OCI-LY1 (cell line): ENCODE data around the gene CBL.
"Not testable (repeated sequence)": the region's sequence is repeated elsewhere in the genome, so short reads cannot be mapped to it uniquely, and the experiment has no call there.

Experiments used
- H2AFZ ChIP-seq: fragments of 200-600 bp; sonication (generic), shearing (Covaris generic); 2 replicates; pipeline ENCODE4 v1.6.0; 2014; ENCODE audit warnings: antibody characterized with exemption, mild to moderate bottlenecking, low read length
- H3F3A ChIP-seq: fragments of 200-600 bp; sonication (generic), shearing (Covaris generic); 2 replicates; pipeline ENCODE4 v1.6.0; 2014; ENCODE audit warnings: mild to moderate bottlenecking, antibody characterized with exemption, low read length, moderate library complexity; ENCODE audit not compliant: insufficient read depth
- H3K27ac ChIP-seq: fragments of 200-600 bp; sonication (generic); 2 replicates; pipeline ENCODE4 v1.5.1; 2014; ENCODE audit warnings: low read length, mixed run types, mild to moderate bottlenecking, low read depth; ENCODE audit not compliant: poor library complexity, severe bottlenecking
- H3K27me3 ChIP-seq: fragments of 200-600 bp; sonication (generic); 2 replicates; pipeline ENCODE4 v1.6.0; 2014; ENCODE audit warnings: antibody characterized with exemption, mild to moderate bottlenecking, low read length, moderate library complexity; ENCODE audit not compliant: insufficient read depth
- H3K36me3 ChIP-seq: fragments of 200-600 bp; sonication (generic); 2 replicates; pipeline ENCODE4 v1.6.1; 2014; ENCODE audit warnings: mild to moderate bottlenecking, antibody characterized with exemption, low read length, moderate library complexity, mixed read lengths; ENCODE audit not compliant: insufficient read depth
- H3K4me1 ChIP-seq: fragments of 200-600 bp; sonication (generic); 2 replicates; pipeline ENCODE4 v1.5.1; 2014; ENCODE audit warnings: mild to moderate bottlenecking, low read length, moderate library complexity; ENCODE audit not compliant: insufficient read depth, severe bottlenecking
- H3K4me2 ChIP-seq: fragments of 200-600 bp; sonication (generic), shearing (Covaris generic); 2 replicates; pipeline ENCODE4 v1.6.1; 2014; ENCODE audit warnings: low read length
- H3K4me3 ChIP-seq: fragments of 200-600 bp; sonication (generic); 2 replicates; pipeline ENCODE4 v1.5.1; 2014; ENCODE audit warnings: low read length, low read depth, mild to moderate bottlenecking, mixed read lengths; ENCODE audit not compliant: poor library complexity, severe bottlenecking
- H3K79me2 ChIP-seq: fragments of 200-600 bp; shearing (Covaris generic); 2 replicates; pipeline ENCODE4 v1.6.1; 2016; ENCODE audit warnings: mixed run types, low read length, mixed read lengths; ENCODE audit not compliant: insufficient read depth
- H3K9ac ChIP-seq: fragments of 200-600 bp; sonication (generic), shearing (Covaris generic); 2 replicates; pipeline ENCODE4 v1.6.1; 2014; ENCODE audit warnings: mild to moderate bottlenecking, low read length, mixed read lengths
- H3K9me2 ChIP-seq: fragments of 200-600 bp; sonication (generic), shearing (Covaris generic); 2 replicates; pipeline ENCODE4 v1.6.1; 2014; ENCODE audit warnings: low read depth, mild to moderate bottlenecking, low read length, mixed read lengths
- H3K9me3 ChIP-seq: fragments of 200-600 bp; shearing (Covaris generic); 2 replicates; pipeline ENCODE4 v1.6.1; 2014; ENCODE audit warnings: low read length, mixed read lengths
- H4K20me1 ChIP-seq: fragments of 200-600 bp; sonication (generic), shearing (Covaris generic); 2 replicates; pipeline ENCODE4 v1.6.0; 2016; ENCODE audit warnings: mild to moderate bottlenecking, low read length; ENCODE audit not compliant: insufficient read depth
- EZH2 ChIP-seq: fragments of 200-600 bp; sonication (generic), shearing (Covaris generic); IDR thresholded peaks from 2 replicates; pipeline ENCODE4 v1.8.0; 2017; ENCODE audit warnings: borderline replicate concordance, mixed run types, mild to moderate bottlenecking, antibody characterized with exemption, low read length, moderate library complexity, mixed read lengths
- TF ChIP-seq, protein P1 (sequence below): fragments of 200-600 bp; sonication (generic), shearing (Covaris generic); IDR thresholded peaks from 2 replicates; pipeline ENCODE4 v1.5.1; 2017; ENCODE audit warnings: mild to moderate bottlenecking, antibody characterized with exemption, low read length, moderate library complexity, mixed read lengths

CBL gene

DNA sequence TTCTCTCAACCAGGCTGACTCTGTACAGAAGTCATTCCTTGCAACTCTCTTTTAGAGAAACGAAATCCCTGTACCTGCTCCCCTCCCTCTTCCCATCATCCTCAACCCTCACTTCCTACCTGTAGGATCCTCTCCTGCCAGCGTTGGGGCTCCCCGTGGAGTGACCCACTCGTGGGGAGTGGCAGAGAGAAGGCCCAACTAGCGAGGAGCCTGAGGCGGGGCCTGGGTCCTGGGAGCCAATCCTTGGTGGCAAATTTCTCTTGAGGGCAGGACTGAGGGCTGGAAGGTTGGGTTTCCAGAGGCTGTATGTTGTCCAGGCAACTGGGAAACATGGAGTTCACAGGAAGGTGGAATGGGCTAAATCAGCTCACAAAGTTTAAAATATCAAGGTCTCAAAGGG, 10.5 kb upstream of the CBL start:
- H3K27ac ChIP-seq = no peak overlapping the region
- no peaks in the 10 kb centered on the region for H3F3A ChIP-seq
- H3K9ac ChIP-seq = no peak overlapping the region
- no peak overlapping the region for H3K4me2 ChIP-seq
- 0 out of 2 replicates have a peak, but pooled peaks cover 4% of the 10 kb centered on the region for H3K27me3 ChIP-seq
- H3K36me3 ChIP-seq = no peaks in the 10 kb centered on the region
- H3K79me2 ChIP-seq = no peaks in the 10 kb centered on the region
- H4K20me1 ChIP-seq = no peaks in the 10 kb centered on the region
- H3K4me3 ChIP-seq = no peak overlapping the region
- no peaks in the 10 kb centered on the region for H3K4me1 ChIP-seq
- H2AFZ ChIP-seq = no peak overlapping the region
- H3K9me2 ChIP-seq = no peaks in the 10 kb centered on the region
- H3K9me3 ChIP-seq = no peaks in the 10 kb centered on the region
- TF ChIP-seq, protein P1, sequence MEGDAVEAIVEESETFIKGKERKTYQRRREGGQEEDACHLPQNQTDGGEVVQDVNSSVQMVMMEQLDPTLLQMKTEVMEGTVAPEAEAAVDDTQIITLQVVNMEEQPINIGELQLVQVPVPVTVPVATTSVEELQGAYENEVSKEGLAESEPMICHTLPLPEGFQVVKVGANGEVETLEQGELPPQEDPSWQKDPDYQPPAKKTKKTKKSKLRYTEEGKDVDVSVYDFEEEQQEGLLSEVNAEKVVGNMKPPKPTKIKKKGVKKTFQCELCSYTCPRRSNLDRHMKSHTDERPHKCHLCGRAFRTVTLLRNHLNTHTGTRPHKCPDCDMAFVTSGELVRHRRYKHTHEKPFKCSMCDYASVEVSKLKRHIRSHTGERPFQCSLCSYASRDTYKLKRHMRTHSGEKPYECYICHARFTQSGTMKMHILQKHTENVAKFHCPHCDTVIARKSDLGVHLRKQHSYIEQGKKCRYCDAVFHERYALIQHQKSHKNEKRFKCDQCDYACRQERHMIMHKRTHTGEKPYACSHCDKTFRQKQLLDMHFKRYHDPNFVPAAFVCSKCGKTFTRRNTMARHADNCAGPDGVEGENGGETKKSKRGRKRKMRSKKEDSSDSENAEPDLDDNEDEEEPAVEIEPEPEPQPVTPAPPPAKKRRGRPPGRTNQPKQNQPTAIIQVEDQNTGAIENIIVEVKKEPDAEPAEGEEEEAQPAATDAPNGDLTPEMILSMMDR = no peak
- TF ChIP-seq EZH2 = no peak

DNA sequence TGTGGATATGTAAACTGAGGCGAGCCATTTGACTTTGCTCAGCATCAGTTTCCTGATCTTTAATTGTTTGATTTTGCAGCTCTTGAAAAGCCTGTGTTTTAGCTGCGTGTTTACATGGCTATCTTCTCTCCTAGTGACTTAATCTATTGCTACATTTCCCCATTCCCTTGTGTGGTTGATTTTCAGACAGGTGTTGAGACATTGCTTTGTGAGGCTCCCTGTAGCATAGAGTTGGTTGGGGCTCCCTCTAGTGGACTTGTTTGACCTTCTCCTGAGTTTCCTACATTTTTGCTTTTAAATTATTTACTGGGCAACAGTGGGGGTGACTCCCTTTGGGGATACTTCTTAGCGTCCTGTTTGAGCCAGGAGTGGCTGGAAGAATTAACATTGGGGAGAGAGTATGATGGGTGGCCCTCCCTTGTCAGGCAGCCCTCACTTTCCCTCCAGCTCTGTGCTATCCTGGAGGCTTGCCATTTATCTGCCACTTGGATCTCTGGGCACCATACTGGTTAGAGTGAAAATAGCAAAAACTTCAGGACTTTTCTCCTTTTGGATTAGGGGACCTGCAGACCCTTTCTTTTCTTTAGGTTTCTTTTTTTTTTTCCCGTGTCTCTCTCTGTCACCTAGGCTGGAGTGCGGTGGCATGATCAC, 9.2 kb upstream of the CBL start:
- Histone ChIP-seq H3F3A (no peaks in the 10 kb centered on the region), H3K36me3 (no peaks in the 10 kb centered on the region), H3K27ac (no peak overlapping the region), H3K27me3 (0 out of 2 replicates have a peak, but pooled peaks cover 4% of the 10 kb centered on the region), H3K4me1 (no peaks in the 10 kb centered on the region), H3K9me2 (no peaks in the 10 kb centered on the region), H2AFZ (no peak overlapping the region), H3K9ac (no peak overlapping the region), H3K79me2 (no peaks in the 10 kb centered on the region), H4K20me1 (no peaks in the 10 kb centered on the region), H3K4me2 (no peak overlapping the region), H3K9me3 (no peaks in the 10 kb centered on the region), H3K4me3 (no peak overlapping the region)
- no peak for TF ChIP-seq EZH2
- TF ChIP-seq, protein P1 = peak; percentile 73

GRCh38 chr11:119198925-119199324, 7.2 kb upstream of the CBL start:
- Histone ChIP-seq H2AFZ (no peak overlapping the region), H3K9me2 (no peaks in the 10 kb centered on the region), H3K27ac (no peak overlapping the region), H3K27me3 (no peaks in the 10 kb centered on the region), H3K4me1 (no peaks in the 10 kb centered on the region), H4K20me1 (no peaks in the 10 kb centered on the region), H3K9me3 (no peaks in the 10 kb centered on the region), H3K9ac (no peak overlapping the region), H3K4me2 (no peak overlapping the region), H3F3A (no peaks in the 10 kb centered on the region), H3K36me3 (no peaks in the 10 kb centered on the region), H3K79me2 (no peaks in the 10 kb centered on the region), H3K4me3 (no peak overlapping the region)
- TF ChIP-seq EZH2 = no peak
- TF ChIP-seq, protein P1 = no peak

GRCh38 chr11:119201236-119201635, 4.9 kb upstream of the CBL start:
- not testable (repeated sequence) for H3K27me3 ChIP-seq, H3K9me3 ChIP-seq, H3K79me2 ChIP-seq, H3F3A ChIP-seq, H4K20me1 ChIP-seq, H3K9ac ChIP-seq, H3K9me2 ChIP-seq, H2AFZ ChIP-seq, H3K27ac ChIP-seq, H3K4me3 ChIP-seq, H3K4me1 ChIP-seq, H3K36me3 ChIP-seq, H3K4me2 ChIP-seq
